Gastrocnemius medialis (tissue), 4 donors: Measurements from ENCODE around the gene ATAD3A.
"Not testable (repeated sequence)": the region's sequence is repeated elsewhere in the genome, so short reads cannot be mapped to it uniquely, and the experiment has no call there.

Source experiments
- POLR2A ChIP-seq, 2 donors: fragments of 450-650 bp; IDR thresholded peaks; one replicate each; pipeline ENCODE4 v1.6.1; 2017; ENCODE audit warnings: antibody characterized with exemption in 2 of 2, mild to moderate bottlenecking in 2 of 2, moderate library complexity in 2 of 2
- TF ChIP-seq, protein P1 (sequence below), 5 experiments: fragments of 450-650 bp in 3 of 5; fragments of 200-600 bp in 2 of 5; sonication (generic) in 2 of 5; IDR thresholded peaks in 4 of 5; conservative IDR thresholded peaks in 1 of 5; 1 replicate in 4 of 5; 2 replicates in 1 of 5; pipeline ENCODE4 v1.5.1; 2016 to 2019; ENCODE audit warnings: antibody characterized with exemption in 5 of 5, mild to moderate bottlenecking in 3 of 5, moderate library complexity in 3 of 5

- TF ChIP-seq POLR2A (IDR thresholded peaks at IDR 0.05): not testable (repeated sequence)
- TF ChIP-seq, protein P1, sequence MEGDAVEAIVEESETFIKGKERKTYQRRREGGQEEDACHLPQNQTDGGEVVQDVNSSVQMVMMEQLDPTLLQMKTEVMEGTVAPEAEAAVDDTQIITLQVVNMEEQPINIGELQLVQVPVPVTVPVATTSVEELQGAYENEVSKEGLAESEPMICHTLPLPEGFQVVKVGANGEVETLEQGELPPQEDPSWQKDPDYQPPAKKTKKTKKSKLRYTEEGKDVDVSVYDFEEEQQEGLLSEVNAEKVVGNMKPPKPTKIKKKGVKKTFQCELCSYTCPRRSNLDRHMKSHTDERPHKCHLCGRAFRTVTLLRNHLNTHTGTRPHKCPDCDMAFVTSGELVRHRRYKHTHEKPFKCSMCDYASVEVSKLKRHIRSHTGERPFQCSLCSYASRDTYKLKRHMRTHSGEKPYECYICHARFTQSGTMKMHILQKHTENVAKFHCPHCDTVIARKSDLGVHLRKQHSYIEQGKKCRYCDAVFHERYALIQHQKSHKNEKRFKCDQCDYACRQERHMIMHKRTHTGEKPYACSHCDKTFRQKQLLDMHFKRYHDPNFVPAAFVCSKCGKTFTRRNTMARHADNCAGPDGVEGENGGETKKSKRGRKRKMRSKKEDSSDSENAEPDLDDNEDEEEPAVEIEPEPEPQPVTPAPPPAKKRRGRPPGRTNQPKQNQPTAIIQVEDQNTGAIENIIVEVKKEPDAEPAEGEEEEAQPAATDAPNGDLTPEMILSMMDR (IDR thresholded peaks at IDR 0.05 in 4 of 5, conservative IDR thresholded peaks at IDR 0.05 in 1 of 5): not testable (repeated sequence)
Measured at GRCh38 chr1:1524750-1525383, 12.9 kb downstream of the ATAD3A start.
